ENCODE data around the gene SLC12A7.

DNA sequence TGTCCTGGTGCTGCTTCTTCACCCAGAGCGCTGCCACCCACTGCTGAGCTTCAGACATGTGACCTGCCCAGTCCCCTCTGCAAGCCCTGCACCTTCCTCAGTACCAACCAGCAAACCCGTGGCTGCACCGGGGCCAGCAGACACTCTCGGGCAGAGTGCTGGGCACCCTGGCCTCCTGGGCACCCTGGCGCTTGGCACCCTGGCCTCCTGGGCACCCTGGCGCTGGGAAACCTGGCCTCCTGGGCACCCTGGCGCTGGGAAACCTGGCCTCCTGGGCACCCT is 31.7 kb upstream of the SLC12A7 start:
- no peak for TF ChIP-seq CTCF (IDR thresholded peaks at IDR 0.05)
- no peak for TF ChIP-seq POLR2A (IDR thresholded peaks at IDR 0.05)
